HepG2 (cell line): ENCODE results near the gene KIF25. TPM values are rescaled to one million over a fixed set of nuclear protein-coding genes. Genes with fewer than 3 reads are reported as not detected.

Experiments
- ATAC-seq: fragments of 200-7000 bp; cut with Tn5 transposase; 3 replicates; pipeline ENCODE4 v1.9.1; 2020; ENCODE audit warnings: mild to moderate bottlenecking, moderate library complexity
- BruUV-seq: library from RNA; stranded (reverse); fragments of 400-500 nt; replicated peaks from 2 replicates; lab custom pipeline; 2021; lab: Mats Ljungman, UMichigan
- CTCF ChIA-PET: fragments of 300-600 bp; formaldehyde crosslinking; extraction: SDS; loops from one replicate; lab custom pipeline; 2021; ENCODE audit warnings: low total read pairs, inconsistent platforms, low intra/inter-chr PET ratio; lab: Yijun Ruan, JAX
- POLR2A ChIA-PET: fragments of 350-600 bp; sonication (Branson Sonifier 250); formaldehyde crosslinking; loops from one replicate; lab custom pipeline; 2020; ENCODE audit warnings: antibody characterized with exemption, inconsistent platforms; lab: Yijun Ruan, JAX
- DNase-seq: peaks from one replicate; pipeline ENCODE4 v3.0.0-alpha.2; 2015; ENCODE audit warnings: low spot score
- FAIRE-seq: peaks from 3 replicates; lab custom pipeline; 2011; peaks lifted over from hg19 to GRCh38; lab: Jason Lieb, UNC
- H2AFZ ChIP-seq: one replicate; pipeline ENCODE4 v1.6.1; 2011; ENCODE audit warnings: low read length, inconsistent platforms
- H3K27ac ChIP-seq: fragments of 300-600 bp; 3 replicates; pipeline ENCODE4 v1.8.0; 2011; ENCODE audit warnings: mixed run types, mild to moderate bottlenecking, mixed read lengths, low read length, inconsistent platforms; ENCODE audit not compliant: insufficient read depth; ENCODE audit errors: extremely low read length
- H3K27me3 ChIP-seq, 2 experiments: fragments of 200-600 bp in 1 of 2; 2 replicates in 1 of 2; 3 replicates in 1 of 2; pipeline versions ENCODE4 v1.6.0 to v1.8.0; 2011; ENCODE audit warnings: low read length in 2 of 2, mild to moderate bottlenecking in 2 of 2, moderate library complexity in 2 of 2, inconsistent platforms in 1 of 2; ENCODE audit not compliant: insufficient read depth in 2 of 2, control insufficient read depth in 1 of 2
- H3K36me3 ChIP-seq, 2 experiments: fragments of 200-600 bp in 1 of 2; replicated peaks in 1 of 2; 2 replicates in 1 of 2; 3 replicates in 1 of 2; pipeline versions ENCODE4 v1.5.1 to v1.8.0; 2011; ENCODE audit warnings: low read length in 2 of 2, inconsistent platforms in 1 of 2; ENCODE audit not compliant: insufficient read depth in 2 of 2, control insufficient read depth in 1 of 2
- H3K4me1 ChIP-seq: 2 replicates; pipeline ENCODE4 v1.5.1; 2012; ENCODE audit warnings: low read length, inconsistent platforms; ENCODE audit not compliant: insufficient read depth
- H3K4me2 ChIP-seq: 2 replicates; pipeline ENCODE4 v1.6.0; 2011; ENCODE audit warnings: low read depth, low read length, inconsistent platforms
- H3K4me3 ChIP-seq, 3 experiments: fragments of 200-600 bp in 1 of 3; sonication (generic), shearing (Covaris generic) in 1 of 3; replicated peaks in 1 of 3; 2 replicates each; pipeline ENCODE4 v1.5.1; 2011 to 2016; ENCODE audit warnings: low read length in 3 of 3, inconsistent platforms in 2 of 3, low read depth in 2 of 3, mild to moderate bottlenecking in 2 of 3, control low read depth in 1 of 3, mixed read lengths in 1 of 3; ENCODE audit not compliant: insufficient read depth in 1 of 3
- H3K79me2 ChIP-seq: one replicate; pipeline ENCODE4 v1.6.1; 2011; ENCODE audit warnings: low read length, inconsistent platforms; ENCODE audit not compliant: insufficient read depth
- H3K9ac ChIP-seq: 2 replicates; pipeline ENCODE4 v1.6.0; 2011; ENCODE audit warnings: mild to moderate bottlenecking, low read depth, low read length, inconsistent platforms; ENCODE audit not compliant: insufficient read depth
- H3K9me3 ChIP-seq: 2 replicates; pipeline ENCODE4 v1.5.1; 2012; ENCODE audit warnings: mild to moderate bottlenecking, low read length
- H4K20me1 ChIP-seq: 2 replicates; pipeline ENCODE4 v1.6.0; 2011; ENCODE audit warnings: inconsistent platforms, mild to moderate bottlenecking, low read length, moderate library complexity; ENCODE audit not compliant: insufficient read depth
- FOXA1 ChIP-seq, 2 experiments: fragments of 450-650 bp in 1 of 2; sonication (generic) in 1 of 2; formaldehyde crosslinking in 1 of 2; IDR thresholded peaks; 2 replicates each; pipeline versions ENCODE4 v1.4.0 to v1.6.1; 2016 to 2020; ENCODE audit warnings: missing genetic modification reagents in 1 of 2
- HHEX ChIP-seq: IDR thresholded peaks from 2 replicates; pipeline ENCODE4 v1.6.1; 2016; ENCODE audit warnings: control low read depth
- KMT2B ChIP-seq: IDR thresholded peaks from 2 replicates; pipeline ENCODE4 v1.6.1; 2016; ENCODE audit warnings: missing genetic modification reagents, missing compliant biosample characterization
- SRSF1 ChIP-seq: fragments of 200-400 bp; formaldehyde crosslinking; optimal IDR thresholded peaks from 2 replicates; pipeline ENCODE3; 2017; ENCODE audit warnings: mild to moderate bottlenecking, low read depth, low read length, moderate library complexity
- ZFX ChIP-seq: sonication (generic); formaldehyde crosslinking; IDR thresholded peaks from 2 replicates; pipeline ENCODE4 v1.4.0; 2020; ENCODE audit warnings: mild to moderate bottlenecking, low read depth, missing genetic modification reagents, moderate library complexity
- ZNF143 ChIP-seq: sonication (generic); formaldehyde crosslinking; IDR thresholded peaks from 2 replicates; pipeline ENCODE4 v1.4.0; 2020; ENCODE audit warnings: missing genetic modification reagents
- ZNF329 ChIP-seq: sonication (generic); formaldehyde crosslinking; IDR thresholded peaks from 2 replicates; pipeline ENCODE4 v1.9.0; 2021; ENCODE audit warnings: low read depth, mild to moderate bottlenecking, missing genetic modification reagents
- WGBS: methylation state at CpG from one replicate; pipeline ENCODE4 v1.1.6; 2017; ENCODE audit warnings: low lambda C conversion rate; 5-methylcytosine and 5-hydroxymethylcytosine counted together
- in situ Hi-C: cut with HindIII; loops from 2 replicates; pipeline ENCODE4 v1.10.0; 2017; ENCODE audit warnings: low pct_unique_long_range_greater_than_20kb; ENCODE audit not compliant: extremely low pct_ligation_motif_present
- intact Hi-C: fragments of 100-400 bp; cut with micrococcal nuclease; formaldehyde crosslinking; loops from one replicate; pipeline ENCODE4 v1.10.0; 2022; ENCODE audit not compliant: unreplicated experiment
- polyA plus RNA-seq, 8 experiments: library from polyadenylated mRNA; depleted of rRNA in 3 of 8; stranded (reverse) in 7 of 8; unstranded in 1 of 8; fragments of >200 nt; fragmentation: Illumina TruSeq in 4 of 8; extraction: Trizol in 4 of 8; gene quantifications; 2 replicates each; pipeline versions ENCODE4 v1.2.1 to v1.2.3, GENCODE V29; 2011 to 2016; ENCODE audit warnings: low read depth in 4 of 8, missing spikeins in 1 of 8, mixed read lengths in 1 of 8; ENCODE audit not compliant: insufficient read depth in 1 of 8
- total RNA-seq, 5 experiments: library from RNA; depleted of rRNA; stranded (reverse); fragments of >200 nt; fragmentation: Illumina TruSeq; extraction: Trizol; gene quantifications; 2 replicates each; pipeline ENCODE4 v1.2.3, GENCODE V29; 2016; ENCODE audit warnings: low read depth in 1 of 5
- TF ChIP-seq, protein P1 (sequence below): sonication (generic); formaldehyde crosslinking; IDR thresholded peaks from 2 replicates; pipeline ENCODE4 v1.4.0; 2020; ENCODE audit warnings: missing genetic modification reagents

KIF25 gene
- total and polyA plus RNA-seq, 2 of the 13 experiments (the other 11 are each of a cell fraction or from before 2014, with no cell fraction given): not detected

- ATAC-seq (no peak), DNase-seq (no peak)
- 54% methylated on average over 18 of the region's 29 CpGs for WGBS
These were observed 64.1 kb downstream of the KIF25 start for GRCh38 chr6:168061269-168062210.

More at GRCh38 chr6:168061269-168062210, 64.1 kb downstream of the KIF25 start:
- Histone ChIP-seq H3K36me3 (no peaks in the 10 kb centered on the region), H3K79me2 (no peaks in the 10 kb centered on the region), H2AFZ (no peak overlapping the region), H3K4me3 (no peak overlapping the region), H3K9me3 (no peaks in the 10 kb centered on the region), H3K27ac (no peak overlapping the region), H3K27me3 (peaks cover 7 to 39% of the 10 kb centered on the region in 2 experiments; a peak in 3 of 5 replicates), H3K4me1 (peaks cover 5% of the 10 kb centered on the region), H3K4me2 (no peak overlapping the region), H3K9ac (no peak overlapping the region), H4K20me1 (no peaks in the 10 kb centered on the region)
- TF ChIP-seq ZFX (CRISPR knock-in tag) (0 out of 2 replicates have a peak, but pooled peaks have one; percentile 29), FOXA1 (IDR thresholded peaks at IDR 0.05) (peak; percentile 22; the same call in 1 of the 2 replicates), FOXA1 (CRISPR knock-in tag; IDR thresholded peaks at IDR 0.05) (no peak), KMT2B (CRISPR knock-in tag) (no peak), ZNF143 (CRISPR knock-in tag) (no peak), ZNF329 (CRISPR knock-in tag) (0 out of 2 replicates have a peak, but pooled peaks have one; percentile 5), SRSF1 (no peak), HHEX (CRISPR knock-in tag) (no peak)
- TF ChIP-seq, protein P1, sequence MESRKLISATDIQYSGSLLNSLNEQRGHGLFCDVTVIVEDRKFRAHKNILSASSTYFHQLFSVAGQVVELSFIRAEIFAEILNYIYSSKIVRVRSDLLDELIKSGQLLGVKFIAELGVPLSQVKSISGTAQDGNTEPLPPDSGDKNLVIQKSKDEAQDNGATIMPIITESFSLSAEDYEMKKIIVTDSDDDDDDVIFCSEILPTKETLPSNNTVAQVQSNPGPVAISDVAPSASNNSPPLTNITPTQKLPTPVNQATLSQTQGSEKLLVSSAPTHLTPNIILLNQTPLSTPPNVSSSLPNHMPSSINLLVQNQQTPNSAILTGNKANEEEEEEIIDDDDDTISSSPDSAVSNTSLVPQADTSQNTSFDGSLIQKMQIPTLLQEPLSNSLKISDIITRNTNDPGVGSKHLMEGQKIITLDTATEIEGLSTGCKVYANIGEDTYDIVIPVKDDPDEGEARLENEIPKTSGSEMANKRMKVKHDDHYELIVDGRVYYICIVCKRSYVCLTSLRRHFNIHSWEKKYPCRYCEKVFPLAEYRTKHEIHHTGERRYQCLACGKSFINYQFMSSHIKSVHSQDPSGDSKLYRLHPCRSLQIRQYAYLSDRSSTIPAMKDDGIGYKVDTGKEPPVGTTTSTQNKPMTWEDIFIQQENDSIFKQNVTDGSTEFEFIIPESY (CRISPR knock-in tag): 0 out of 2 replicates have a peak, but pooled peaks have one; percentile 11
- ChIA-PET POLR2A (no interaction called here), CTCF (interaction anchor here (1.4 to 2.0 kb wide), 2 partner anchors 72 to 294 kb away, joined by 7 to 18 read pairs; no protein-coding TSS in a partner anchor)
- no peak for FAIRE-seq
- in situ Hi-C loops: no loop called here
- intact Hi-C loops: no loop called here
- BruUV-seq: no TSS peak
